HepG2 (cell line): ENCODE results near the gene IRF2BPL. TPM values are rescaled to one million over a fixed set of nuclear protein-coding genes. Genes with fewer than 3 reads are reported as not detected.

Experiments used
- ATAC-seq: fragments of 200-7000 bp; cut with Tn5 transposase; 3 replicates; pipeline ENCODE4 v1.9.1; 2020; ENCODE audit warnings: mild to moderate bottlenecking, moderate library complexity
- BruUV-seq: library from RNA; stranded (reverse); fragments of 400-500 nt; replicated peaks from 2 replicates; lab custom pipeline; 2021; lab: Mats Ljungman, UMichigan
- CTCF ChIA-PET: fragments of 300-600 bp; formaldehyde crosslinking; extraction: SDS; loops from one replicate; lab custom pipeline; 2021; ENCODE audit warnings: low total read pairs, inconsistent platforms, low intra/inter-chr PET ratio; lab: Yijun Ruan, JAX
- POLR2A ChIA-PET: fragments of 350-600 bp; sonication (Branson Sonifier 250); formaldehyde crosslinking; loops from one replicate; lab custom pipeline; 2020; ENCODE audit warnings: antibody characterized with exemption, inconsistent platforms; lab: Yijun Ruan, JAX
- DNase-seq: peaks from one replicate; pipeline ENCODE4 v3.0.0-alpha.2; 2015; ENCODE audit warnings: low spot score
- FAIRE-seq: peaks from 3 replicates; lab custom pipeline; 2011; peaks lifted over from hg19 to GRCh38; lab: Jason Lieb, UNC
- H2AFZ ChIP-seq: one replicate; pipeline ENCODE4 v1.6.1; 2011; ENCODE audit warnings: low read length, inconsistent platforms
- H3K27ac ChIP-seq: fragments of 300-600 bp; 3 replicates; pipeline ENCODE4 v1.8.0; 2011; ENCODE audit warnings: mixed run types, mild to moderate bottlenecking, mixed read lengths, low read length, inconsistent platforms; ENCODE audit not compliant: insufficient read depth; ENCODE audit errors: extremely low read length
- H3K27me3 ChIP-seq, 2 experiments: fragments of 200-600 bp in 1 of 2; 2 replicates in 1 of 2; 3 replicates in 1 of 2; pipeline versions ENCODE4 v1.6.0 to v1.8.0; 2011; ENCODE audit warnings: low read length in 2 of 2, mild to moderate bottlenecking in 2 of 2, moderate library complexity in 2 of 2, inconsistent platforms in 1 of 2; ENCODE audit not compliant: insufficient read depth in 2 of 2, control insufficient read depth in 1 of 2
- H3K36me3 ChIP-seq, 2 experiments: fragments of 200-600 bp in 1 of 2; replicated peaks in 1 of 2; 2 replicates in 1 of 2; 3 replicates in 1 of 2; pipeline versions ENCODE4 v1.5.1 to v1.8.0; 2011; ENCODE audit warnings: low read length in 2 of 2, inconsistent platforms in 1 of 2; ENCODE audit not compliant: insufficient read depth in 2 of 2, control insufficient read depth in 1 of 2
- H3K4me1 ChIP-seq: 2 replicates; pipeline ENCODE4 v1.5.1; 2012; ENCODE audit warnings: low read length, inconsistent platforms; ENCODE audit not compliant: insufficient read depth
- H3K4me2 ChIP-seq: 2 replicates; pipeline ENCODE4 v1.6.0; 2011; ENCODE audit warnings: low read depth, low read length, inconsistent platforms
- H3K4me3 ChIP-seq, 3 experiments: fragments of 200-600 bp in 1 of 3; sonication (generic), shearing (Covaris generic) in 1 of 3; replicated peaks in 1 of 3; 2 replicates each; pipeline ENCODE4 v1.5.1; 2011 to 2016; ENCODE audit warnings: low read length in 3 of 3, inconsistent platforms in 2 of 3, low read depth in 2 of 3, mild to moderate bottlenecking in 2 of 3, control low read depth in 1 of 3, mixed read lengths in 1 of 3; ENCODE audit not compliant: insufficient read depth in 1 of 3
- H3K79me2 ChIP-seq: one replicate; pipeline ENCODE4 v1.6.1; 2011; ENCODE audit warnings: low read length, inconsistent platforms; ENCODE audit not compliant: insufficient read depth
- H3K9ac ChIP-seq: 2 replicates; pipeline ENCODE4 v1.6.0; 2011; ENCODE audit warnings: mild to moderate bottlenecking, low read depth, low read length, inconsistent platforms; ENCODE audit not compliant: insufficient read depth
- H3K9me3 ChIP-seq: 2 replicates; pipeline ENCODE4 v1.5.1; 2012; ENCODE audit warnings: mild to moderate bottlenecking, low read length
- H4K20me1 ChIP-seq: 2 replicates; pipeline ENCODE4 v1.6.0; 2011; ENCODE audit warnings: inconsistent platforms, mild to moderate bottlenecking, low read length, moderate library complexity; ENCODE audit not compliant: insufficient read depth
- FOXK1 ChIP-seq: sonication (generic); formaldehyde crosslinking; IDR thresholded peaks from 2 replicates; pipeline ENCODE4 v1.4.0; 2020; ENCODE audit warnings: low read depth, missing genetic modification reagents, borderline replicate concordance
- HCFC1 ChIP-seq: fragments of 150-350 bp; IDR thresholded peaks from 2 replicates; pipeline ENCODE4 v1.6.1; 2014; ENCODE audit warnings: low read depth, low read length
- KDM2A ChIP-seq: sonication (generic); formaldehyde crosslinking; IDR thresholded peaks from 2 replicates; pipeline ENCODE4 v1.4.0; 2020; ENCODE audit warnings: low read depth, missing genetic modification reagents, borderline replicate concordance
- POGZ ChIP-seq: sonication (generic); formaldehyde crosslinking; IDR thresholded peaks from 2 replicates; pipeline ENCODE4 v1.4.0; 2020; ENCODE audit warnings: mild to moderate bottlenecking, missing genetic modification reagents
- ZFP1 ChIP-seq: IDR thresholded peaks from 2 replicates; pipeline ENCODE4 v1.6.1; 2016
- ZSCAN20 ChIP-seq: sonication (generic); formaldehyde crosslinking; IDR thresholded peaks from 2 replicates; pipeline ENCODE4 v1.4.0; 2020; ENCODE audit warnings: missing genetic modification reagents, mild to moderate bottlenecking, borderline replicate concordance
- WGBS: methylation state at CpG from one replicate; pipeline ENCODE4 v1.1.6; 2017; ENCODE audit warnings: low lambda C conversion rate; 5-methylcytosine and 5-hydroxymethylcytosine counted together
- in situ Hi-C: cut with HindIII; loops from 2 replicates; pipeline ENCODE4 v1.10.0; 2017; ENCODE audit warnings: low pct_unique_long_range_greater_than_20kb; ENCODE audit not compliant: extremely low pct_ligation_motif_present
- intact Hi-C: fragments of 100-400 bp; cut with micrococcal nuclease; formaldehyde crosslinking; loops from one replicate; pipeline ENCODE4 v1.10.0; 2022; ENCODE audit not compliant: unreplicated experiment
- polyA plus RNA-seq, 8 experiments: library from polyadenylated mRNA; depleted of rRNA in 3 of 8; stranded (reverse) in 7 of 8; unstranded in 1 of 8; fragments of >200 nt; fragmentation: Illumina TruSeq in 4 of 8; extraction: Trizol in 4 of 8; gene quantifications; 2 replicates each; pipeline versions ENCODE4 v1.2.1 to v1.2.3, GENCODE V29; 2011 to 2016; ENCODE audit warnings: low read depth in 4 of 8, missing spikeins in 1 of 8, mixed read lengths in 1 of 8; ENCODE audit not compliant: insufficient read depth in 1 of 8
- total RNA-seq, 5 experiments: library from RNA; depleted of rRNA; stranded (reverse); fragments of >200 nt; fragmentation: Illumina TruSeq; extraction: Trizol; gene quantifications; 2 replicates each; pipeline ENCODE4 v1.2.3, GENCODE V29; 2016; ENCODE audit warnings: low read depth in 1 of 5
- TF ChIP-seq, protein P1 (sequence below): sonication (generic); formaldehyde crosslinking; IDR thresholded peaks from 2 replicates; pipeline ENCODE4 v1.4.0; 2020; ENCODE audit warnings: mild to moderate bottlenecking, missing genetic modification reagents
- TF ChIP-seq, protein P2 (sequence below): sonication (generic); formaldehyde crosslinking; IDR thresholded peaks from 2 replicates; pipeline ENCODE4 v1.4.0; 2020; ENCODE audit warnings: missing genetic modification reagents

IRF2BPL gene
- total and polyA plus RNA-seq, 2 of the 13 experiments (the other 11 are each of a cell fraction or from before 2014, with no cell fraction given): 6.6 to 8.4 TPM

DNA sequence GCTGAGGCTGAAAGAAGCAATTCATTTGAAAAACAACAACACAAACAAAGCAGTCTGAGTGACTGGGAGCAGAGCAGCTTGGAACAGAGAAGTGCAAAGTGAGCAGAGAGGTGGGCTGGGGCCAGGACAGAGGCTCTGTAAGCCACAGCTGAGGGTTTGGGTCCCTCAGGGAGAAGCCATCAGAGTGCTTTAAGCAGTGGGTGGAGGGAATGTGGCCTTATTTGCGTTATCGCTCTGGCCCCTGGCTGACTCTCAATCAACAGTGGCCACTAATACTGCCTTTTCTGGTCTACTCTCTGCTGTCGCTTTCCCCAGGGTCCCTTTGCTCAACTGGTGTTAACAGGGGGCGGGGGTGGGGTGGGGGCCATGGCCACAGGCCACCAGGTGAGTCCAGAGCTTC is 44.2 kb downstream of the IRF2BPL start (continued):
- TF ChIP-seq ZSCAN20 (CRISPR knock-in tag): no peak
- no peak for TF ChIP-seq HCFC1
- TF ChIP-seq, protein P1, sequence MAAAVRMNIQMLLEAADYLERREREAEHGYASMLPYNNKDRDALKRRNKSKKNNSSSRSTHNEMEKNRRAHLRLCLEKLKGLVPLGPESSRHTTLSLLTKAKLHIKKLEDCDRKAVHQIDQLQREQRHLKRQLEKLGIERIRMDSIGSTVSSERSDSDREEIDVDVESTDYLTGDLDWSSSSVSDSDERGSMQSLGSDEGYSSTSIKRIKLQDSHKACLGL (CRISPR knock-in tag): no peak
- no peak for TF ChIP-seq KDM2A (CRISPR knock-in tag)
- no peak for TF ChIP-seq FOXK1 (CRISPR knock-in tag)

DNA sequence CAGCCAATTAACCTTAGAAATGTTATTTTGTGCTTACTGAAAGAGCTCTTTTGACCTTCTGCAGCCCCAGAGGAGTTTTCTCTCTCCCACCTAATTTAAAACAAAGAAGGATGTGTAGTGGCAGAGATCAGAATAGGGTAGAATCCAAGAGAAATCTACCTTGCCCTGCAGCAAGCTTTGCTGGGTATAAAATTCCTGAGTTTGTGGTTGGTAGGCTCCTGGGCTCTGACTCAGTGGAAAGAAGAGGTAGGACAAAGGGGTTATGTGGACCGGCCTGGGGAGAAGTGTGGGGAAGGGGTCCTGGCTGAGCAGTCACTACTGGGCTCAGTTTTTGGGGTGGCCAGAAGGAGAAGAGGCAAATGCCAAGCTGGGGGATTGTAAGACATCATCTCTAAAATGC is 46.8 kb downstream of the IRF2BPL start:
- in situ Hi-C loops (no loop called here), intact Hi-C loops (no loop called here)
- DNase-seq: no peak
- Histone ChIP-seq H3K79me2 (no peaks in the 10 kb centered on the region), H3K27ac (no peak overlapping the region), H3K4me3 (no peak overlapping the region), H3K36me3 (no peaks in the 10 kb centered on the region), H3K4me1 (peaks cover 41% of the 10 kb centered on the region), H3K27me3 (peaks cover 1 to 3% of the 10 kb centered on the region in 2 experiments; a peak in 1 of 5 replicates), H2AFZ (no peak overlapping the region), H3K9ac (no peak overlapping the region), H3K9me3 (peaks cover 9% of the 10 kb centered on the region; the same call in 1 of the 2 replicates), H4K20me1 (no peaks in the 10 kb centered on the region), H3K4me2 (no peak overlapping the region)
- ChIA-PET POLR2A (no interaction called here), CTCF (no interaction called here)
- ATAC-seq: no peak
- TF ChIP-seq, protein P2, sequence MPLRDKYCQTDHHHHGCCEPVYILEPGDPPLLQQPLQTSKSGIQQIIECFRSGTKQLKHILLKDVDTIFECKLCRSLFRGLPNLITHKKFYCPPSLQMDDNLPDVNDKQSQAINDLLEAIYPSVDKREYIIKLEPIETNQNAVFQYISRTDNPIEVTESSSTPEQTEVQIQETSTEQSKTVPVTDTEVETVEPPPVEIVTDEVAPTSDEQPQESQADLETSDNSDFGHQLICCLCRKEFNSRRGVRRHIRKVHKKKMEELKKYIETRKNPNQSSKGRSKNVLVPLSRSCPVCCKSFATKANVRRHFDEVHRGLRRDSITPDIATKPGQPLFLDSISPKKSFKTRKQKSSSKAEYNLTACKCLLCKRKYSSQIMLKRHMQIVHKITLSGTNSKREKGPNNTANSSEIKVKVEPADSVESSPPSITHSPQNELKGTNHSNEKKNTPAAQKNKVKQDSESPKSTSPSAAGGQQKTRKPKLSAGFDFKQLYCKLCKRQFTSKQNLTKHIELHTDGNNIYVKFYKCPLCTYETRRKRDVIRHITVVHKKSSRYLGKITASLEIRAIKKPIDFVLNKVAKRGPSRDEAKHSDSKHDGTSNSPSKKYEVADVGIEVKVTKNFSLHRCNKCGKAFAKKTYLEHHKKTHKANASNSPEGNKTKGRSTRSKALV (CRISPR knock-in tag): no peak
- no peak for TF ChIP-seq POGZ (CRISPR knock-in tag)
- peak; percentile 98; the same call in 1 of the 2 replicates for TF ChIP-seq ZFP1
- FAIRE-seq: no peak
- BruUV-seq: no TSS peak
- 100% methylated on average over 1 of the region's 1 CpG for WGBS
